ENCODE data around the gene FBXW9. TPM values are rescaled to one million over a fixed set of nuclear protein-coding genes. Genes with fewer than 3 reads are reported as not detected.

The FBXW9 gene
- total and polyA plus RNA-seq, 2 of the 8 experiments (the other 6 are each of a cell fraction or from before 2014, with no cell fraction given) = 10.8 to 30.1 TPM

DNA sequence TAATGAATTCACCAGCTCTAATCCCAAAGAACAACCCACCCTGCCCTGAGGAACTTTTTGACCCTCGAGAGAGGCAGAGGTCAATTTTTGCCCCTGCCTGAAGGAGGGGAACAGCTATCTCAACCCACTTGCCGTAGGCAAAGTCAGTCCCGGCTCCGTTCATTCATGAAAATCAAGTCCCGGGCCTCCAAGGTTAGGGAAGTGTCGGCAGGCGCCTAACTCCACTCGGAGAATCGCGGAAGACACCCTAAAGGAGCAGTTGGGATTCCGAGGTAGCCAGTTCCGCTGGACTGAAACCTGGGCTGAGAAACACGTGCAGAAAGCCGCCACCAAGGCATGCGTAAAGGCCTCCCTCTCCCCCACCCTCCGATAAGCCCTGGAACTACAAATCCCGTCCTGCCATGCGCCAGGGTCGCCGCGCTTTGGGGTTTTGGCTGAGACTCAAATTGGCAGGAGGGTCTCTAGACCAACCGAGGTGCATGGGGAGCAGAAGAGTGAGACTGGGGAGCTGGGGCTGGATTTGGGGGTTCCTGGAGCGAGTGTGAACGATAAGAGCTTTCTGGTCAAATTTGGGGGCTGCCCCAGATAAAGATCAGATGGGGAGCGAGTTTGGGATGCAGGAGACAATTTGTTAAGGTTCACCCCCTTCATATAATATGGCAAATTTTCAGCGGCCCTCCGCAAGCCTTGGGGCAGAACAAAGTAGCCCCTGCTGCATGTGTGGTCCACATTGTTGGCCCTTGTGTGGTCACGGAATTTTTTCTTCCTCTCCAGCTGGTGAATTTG lies 27.4 kb upstream of the FBXW9 start, which contains the start of gene TNPO2 (continued):
- TF ChIP-seq TCF12 (IDR thresholded peaks at IDR 0.05; ENCODE audit: low read depth, low read length) = no peak
- TF ChIP-seq SUZ12 (IDR thresholded peaks at IDR 0.05; ENCODE audit: low read length) = no peak
- no peak for TF ChIP-seq KDM1A (IDR thresholded peaks at IDR 0.05; ENCODE audit: borderline replicate concordance, low read length)

Measured in H1 (cell line).